Cerebellar nuclear complex (tissue), 1 donor: Measurements from ENCODE around the gene LHFPL5.

Experiments
- DNase-seq, 2 experiments: peaks; one replicate each; lab custom pipeline; 2025; lab: John Stamatoyannopoulos, UW

Gene LHFPL5

DNA sequence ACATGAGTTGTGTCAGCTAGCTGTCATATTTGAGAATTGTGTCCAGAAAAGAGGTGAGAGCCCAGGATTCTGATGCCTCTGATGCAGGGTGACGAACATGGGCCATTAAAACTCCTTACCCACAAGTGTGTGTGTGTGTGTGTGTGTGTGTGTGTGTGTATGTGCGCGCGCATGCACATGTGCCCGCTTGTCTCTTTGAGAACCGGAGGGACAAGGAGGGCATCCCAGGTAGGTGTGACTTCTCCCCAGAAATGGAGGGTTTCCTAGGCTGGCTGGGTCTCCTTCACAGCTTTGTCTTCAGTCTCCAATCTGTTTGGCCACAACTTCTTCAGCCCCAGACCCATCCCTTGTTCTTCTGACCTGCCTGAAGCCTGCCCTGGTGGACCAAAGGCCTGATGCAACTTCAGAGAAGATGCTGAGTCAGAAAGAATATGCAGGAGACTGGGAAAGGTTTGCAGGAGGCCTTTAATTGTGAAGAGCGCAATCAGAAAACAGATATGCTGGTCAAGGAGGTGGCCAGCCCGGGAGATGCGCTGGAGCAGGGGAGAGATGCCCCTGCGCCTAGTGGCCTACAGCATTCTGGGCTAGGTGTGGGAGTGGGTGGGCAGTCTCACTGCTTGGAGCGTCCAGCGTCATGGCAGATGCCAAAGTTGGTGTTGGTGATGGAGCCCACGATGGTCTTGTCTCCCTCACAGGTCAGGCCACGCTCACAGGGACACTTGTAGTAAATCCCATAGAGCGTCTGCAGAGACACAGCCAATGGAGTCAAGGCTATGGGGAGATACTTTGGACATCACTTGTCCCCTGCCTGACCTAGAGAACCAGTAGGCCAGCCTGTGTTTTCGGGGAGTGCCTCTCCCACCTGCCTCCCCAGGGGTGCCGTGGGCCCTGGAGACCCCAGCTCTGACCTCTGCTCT is 10.4 kb upstream of the LHFPL5 start:
- DNase-seq, result no peak

DNA sequence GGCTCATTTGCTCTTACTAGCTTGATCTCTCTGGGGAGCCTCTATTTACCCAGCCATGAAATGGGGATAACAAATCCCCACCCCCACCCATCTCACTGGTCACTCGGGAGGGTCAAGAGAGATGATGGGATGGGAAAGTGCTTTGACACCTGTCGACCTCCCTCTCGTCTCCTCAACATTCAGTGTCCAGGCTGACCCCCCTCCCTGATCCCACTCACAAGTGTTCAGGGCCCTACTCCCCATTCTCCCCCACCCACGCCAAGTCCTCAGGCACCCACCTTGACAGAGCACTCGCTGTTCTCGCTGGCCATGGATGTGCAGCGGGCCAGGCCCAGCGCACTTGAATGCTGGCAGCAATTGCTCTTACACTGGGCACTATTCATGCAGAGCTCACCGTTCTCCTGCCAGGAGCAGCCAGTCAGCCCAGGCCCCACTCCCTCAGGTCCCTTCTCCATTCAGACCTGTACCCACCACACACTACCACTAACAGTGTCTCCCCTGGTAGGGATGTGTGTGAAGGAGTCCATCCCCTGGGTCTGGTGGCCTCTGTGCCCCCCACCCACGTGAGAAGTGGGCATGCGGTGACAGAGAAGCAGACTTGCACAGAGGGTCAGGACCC is 9.6 kb upstream of the LHFPL5 start:
- DNase-seq, result no peak

DNA sequence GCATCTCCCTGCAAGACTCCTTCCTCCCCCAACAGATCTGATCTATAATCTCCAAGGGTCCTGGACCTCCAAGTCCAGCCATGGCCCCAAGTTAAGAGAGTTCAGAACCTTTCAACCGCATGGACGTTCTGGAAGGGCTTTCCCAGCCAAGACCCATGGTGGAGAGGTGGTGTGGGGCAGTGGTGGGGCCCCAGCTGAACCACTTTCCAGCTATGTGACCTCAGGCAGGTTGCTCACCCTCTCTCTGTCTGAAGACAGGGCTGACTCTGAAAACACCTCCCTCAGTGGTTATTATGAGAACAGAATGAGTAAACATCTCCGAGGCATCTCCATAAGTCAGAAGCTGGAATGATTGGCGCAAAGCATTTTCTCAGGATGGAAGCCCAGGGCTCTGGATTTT is 8.9 kb upstream of the LHFPL5 start:
- no peak for DNase-seq

DNA sequence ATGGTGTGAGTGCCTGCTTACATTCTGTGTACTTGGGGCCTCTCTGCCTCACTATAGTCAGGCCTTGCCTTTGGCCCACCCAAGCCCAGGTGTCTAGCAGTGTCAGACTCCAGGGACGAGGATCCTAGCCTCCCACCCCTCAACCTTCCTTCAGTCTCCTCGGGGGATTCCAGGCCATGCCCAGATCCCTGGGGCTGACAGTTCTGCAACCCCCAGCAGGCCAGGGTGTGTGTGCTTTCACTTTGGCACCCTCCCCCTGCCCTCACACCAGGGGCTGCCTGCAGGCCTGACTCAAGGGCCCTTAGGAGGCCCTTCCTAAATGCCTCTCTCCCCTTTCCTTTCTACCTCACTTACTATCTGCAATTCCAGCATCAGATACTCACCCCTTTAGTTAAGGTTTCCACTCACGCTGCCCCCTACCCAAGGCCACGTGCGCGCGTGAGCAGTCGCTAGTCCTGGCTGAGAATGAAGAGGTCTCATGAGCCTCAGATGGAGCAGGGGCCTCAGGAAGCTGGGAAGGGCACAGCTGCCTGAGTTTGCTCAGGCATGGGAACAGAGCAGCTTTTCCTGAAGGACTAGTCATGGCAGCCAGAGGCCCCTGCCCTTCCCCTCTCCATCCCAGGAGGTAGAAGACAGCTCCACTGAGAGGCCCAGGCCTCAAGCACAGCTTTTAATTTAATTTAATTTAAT is 7.2 kb upstream of the LHFPL5 start:
- DNase-seq, result no peak

DNA sequence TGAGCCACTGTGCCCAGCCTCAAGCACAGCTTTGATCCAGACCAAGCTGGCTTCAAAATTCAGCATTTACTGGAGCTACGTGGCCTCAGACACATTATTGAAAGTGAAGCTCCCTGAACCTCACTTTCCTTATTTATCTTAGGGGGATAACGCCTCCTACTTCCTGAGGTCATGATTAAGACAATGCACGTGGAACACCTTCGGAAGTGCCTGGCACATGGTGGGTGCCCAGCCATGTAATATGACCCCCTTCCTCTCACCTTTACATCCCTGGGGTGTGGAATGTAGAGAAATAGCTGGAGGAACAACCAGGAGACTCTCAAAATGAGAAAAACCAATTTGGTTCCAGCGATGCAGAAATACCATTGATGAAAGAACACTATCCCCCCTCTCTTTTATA is 6.4 kb upstream of the LHFPL5 start:
- DNase-seq, result no peak

DNA sequence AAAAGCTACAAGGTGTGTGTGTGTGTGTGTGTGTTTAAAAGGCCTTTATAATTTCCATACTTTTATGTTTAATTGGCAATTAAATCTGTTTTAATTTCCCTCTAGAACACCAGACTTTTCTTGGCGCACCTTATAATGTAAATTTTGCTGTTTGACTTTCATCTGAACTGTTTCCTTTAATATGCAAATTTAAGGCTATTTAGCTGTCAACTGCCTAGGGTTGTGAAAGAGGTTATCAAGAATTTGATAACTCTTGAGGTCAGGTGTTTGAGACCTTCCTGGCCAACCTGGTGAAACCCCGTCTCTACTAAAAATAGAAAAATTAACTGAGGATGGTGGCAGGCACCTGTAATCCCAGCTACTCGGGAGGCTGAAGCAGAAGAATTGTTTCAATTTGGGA is 4.0 kb upstream of the LHFPL5 start:
- DNase-seq, result no peak

DNA sequence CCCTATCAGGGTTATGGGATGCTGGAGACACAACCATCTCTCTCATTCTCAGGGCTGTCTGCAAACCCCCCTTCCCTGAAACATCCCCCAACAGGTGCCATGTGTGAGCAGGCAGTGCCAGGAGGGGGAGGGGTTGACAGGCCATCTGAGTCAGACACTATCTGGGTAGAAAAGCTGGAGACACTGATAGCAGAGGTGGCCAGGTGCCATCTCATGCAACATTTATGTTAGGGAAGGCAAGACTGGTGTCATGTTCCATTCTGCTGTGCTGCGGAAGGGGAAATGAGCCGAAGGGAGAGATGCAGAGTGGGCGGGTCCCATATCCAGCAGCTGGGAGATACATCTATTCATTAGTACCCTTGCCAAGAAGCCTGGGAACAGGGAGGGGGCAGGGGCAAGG is 3.5 kb downstream of the LHFPL5 start:
- DNase-seq, result no peak

DNA sequence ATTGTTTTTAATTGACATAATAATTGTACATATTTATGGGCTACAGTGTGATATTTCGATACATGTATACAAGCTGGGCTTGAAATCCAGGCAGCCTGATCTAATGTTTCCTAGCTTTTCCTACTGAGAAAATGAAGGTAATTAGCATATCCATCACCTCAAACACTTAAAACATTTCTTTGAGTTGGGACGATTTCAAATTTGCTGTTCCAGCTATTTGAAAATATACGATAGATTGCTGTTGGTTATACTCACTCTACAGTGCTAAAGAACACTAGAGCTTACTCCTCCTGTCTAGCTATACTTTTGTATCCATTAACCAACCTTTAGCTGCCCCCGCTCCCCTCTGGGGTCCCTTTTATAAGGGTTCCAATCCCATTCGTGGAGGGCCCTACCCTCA is 4.7 kb downstream of the LHFPL5 start:
- no peak for DNase-seq

DNA sequence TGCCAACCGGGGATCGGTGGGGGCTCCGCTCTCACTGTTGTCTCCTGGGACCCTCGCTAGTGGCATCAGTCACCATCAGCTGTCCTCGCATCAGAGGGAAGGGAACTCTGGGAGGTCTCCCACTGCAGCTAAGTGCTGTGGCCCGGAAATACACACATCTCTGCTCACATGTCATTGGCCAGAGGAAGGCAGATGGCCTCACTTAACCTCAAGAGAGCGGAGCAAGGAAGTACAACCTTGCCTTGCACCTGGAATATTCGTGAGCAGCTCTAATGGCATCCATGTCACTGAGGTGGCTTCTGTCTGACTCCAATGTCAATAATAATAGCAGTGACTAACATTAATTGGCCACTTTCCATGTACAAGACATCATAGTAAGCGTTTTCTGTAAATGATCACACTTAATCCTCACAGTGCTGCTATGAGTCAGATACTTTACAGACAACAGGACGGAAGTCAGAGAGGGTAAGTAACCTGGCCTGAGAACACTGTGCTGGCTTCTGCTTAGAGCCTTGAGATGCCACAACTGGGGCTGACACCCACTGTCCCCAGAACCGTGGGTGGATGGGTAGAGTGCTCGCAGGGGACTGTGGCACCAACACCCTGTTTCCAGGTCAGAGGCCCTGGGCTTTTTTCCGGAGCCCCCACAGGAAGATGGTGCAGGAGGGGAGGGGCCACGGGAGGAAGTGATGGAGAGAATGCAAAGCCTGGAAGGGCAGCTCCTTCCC is 6.0 kb downstream of the LHFPL5 start:
- no peak for DNase-seq

DNA sequence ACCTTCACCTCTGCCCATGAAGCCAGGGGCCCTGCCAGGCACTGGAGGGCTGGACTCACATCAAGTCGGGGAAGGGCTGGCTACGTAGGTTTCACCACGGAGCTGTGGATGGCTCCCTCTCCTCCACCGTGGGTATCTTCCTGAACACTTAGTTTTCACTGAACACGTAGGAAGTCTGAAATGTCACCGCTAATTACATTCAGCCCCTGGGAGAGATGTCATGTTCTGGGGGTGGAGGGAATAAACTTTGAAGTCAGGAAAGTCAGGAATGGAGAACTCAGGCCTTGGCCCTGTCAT is 6.5 kb downstream of the LHFPL5 start:
- DNase-seq, result no peak

DNA sequence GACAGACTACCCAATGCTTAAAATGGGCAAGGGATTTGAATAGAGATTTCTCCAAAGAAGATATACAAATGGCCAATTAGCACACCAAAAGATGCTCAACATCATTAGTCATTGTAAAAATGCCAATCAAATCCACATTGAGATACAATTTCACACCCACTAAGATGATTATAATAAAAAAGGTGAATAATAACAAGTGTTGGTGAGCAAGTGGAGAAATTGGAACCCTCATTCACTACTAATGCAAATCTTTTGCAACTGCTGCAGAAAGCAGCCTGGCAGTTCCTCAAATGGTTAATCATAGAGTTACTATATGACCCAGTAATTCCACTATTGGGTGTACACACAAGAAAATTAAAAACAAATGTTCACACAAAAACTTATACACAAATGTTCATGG is 12.4 kb downstream of the LHFPL5 start:
- DNase-seq, result no peak

DNA sequence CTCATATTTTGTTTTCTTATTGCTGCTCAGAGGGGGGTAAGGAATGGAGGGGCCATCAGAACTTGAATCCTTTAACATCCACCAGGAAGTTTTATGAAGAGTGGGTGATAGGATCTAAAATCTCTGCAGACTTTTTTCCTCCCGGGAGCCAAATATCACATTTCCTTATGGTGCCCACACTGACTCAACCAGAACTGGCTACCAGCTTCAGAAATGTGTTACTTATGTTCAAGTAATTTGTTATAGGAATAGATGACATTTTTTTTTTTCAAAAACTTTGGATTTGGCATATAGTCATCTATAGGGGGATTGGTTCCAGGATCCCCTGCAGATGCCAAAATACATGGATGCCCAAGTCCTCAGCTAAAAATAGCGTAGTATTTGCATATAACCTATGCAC is 18.4 kb downstream of the LHFPL5 start:
- no peak for DNase-seq

DNA sequence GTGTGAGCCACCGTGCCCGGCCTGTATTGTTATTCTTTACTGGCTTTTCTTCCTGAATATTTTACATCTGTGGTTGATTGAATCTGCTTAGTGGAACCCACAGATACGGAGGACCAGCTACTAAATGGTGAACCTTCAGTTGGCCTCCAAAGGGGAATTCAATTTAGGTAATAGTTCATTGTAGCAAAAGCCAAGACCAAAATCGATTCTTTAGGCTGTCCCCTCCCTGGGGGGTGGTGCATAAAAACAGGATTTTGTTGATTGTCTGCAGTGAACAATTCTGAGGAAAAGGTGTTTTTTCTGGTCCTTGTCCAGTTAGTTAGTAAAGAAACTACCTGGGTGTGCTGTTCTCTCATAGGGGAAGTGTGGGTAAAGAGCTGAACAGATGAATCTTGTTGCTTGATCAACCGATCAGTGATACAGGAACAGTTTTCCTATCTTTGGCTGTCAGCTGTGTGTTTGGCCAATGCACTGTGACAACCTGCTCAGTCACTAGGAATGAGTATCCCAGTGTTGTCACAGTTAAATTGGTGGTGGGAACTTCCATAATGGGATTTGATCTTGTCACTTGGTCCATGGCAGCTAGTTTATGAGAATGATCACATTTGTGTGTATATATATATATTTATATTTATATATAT is 19.5 kb downstream of the LHFPL5 start:
- DNase-seq, result no peak

DNA sequence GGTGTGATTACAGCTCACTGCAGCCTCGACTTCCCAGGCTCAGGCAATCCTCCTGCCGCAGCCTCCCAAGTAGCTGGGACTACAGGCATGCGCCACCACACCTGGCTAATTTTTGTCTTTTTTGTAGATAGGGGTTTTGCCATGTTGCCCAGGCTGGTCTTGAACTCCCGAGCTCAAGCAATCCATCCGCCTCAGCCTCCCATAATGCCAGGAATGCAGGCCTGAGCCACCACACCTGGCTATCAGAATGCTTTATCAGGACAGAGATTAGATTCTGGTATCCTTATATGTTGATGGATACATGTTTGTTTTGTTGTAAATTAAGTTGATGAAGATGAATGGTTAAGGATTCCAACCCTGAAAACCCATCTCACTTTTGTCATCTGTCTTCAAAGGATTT is 24.2 kb downstream of the LHFPL5 start:
- no peak for DNase-seq

DNA sequence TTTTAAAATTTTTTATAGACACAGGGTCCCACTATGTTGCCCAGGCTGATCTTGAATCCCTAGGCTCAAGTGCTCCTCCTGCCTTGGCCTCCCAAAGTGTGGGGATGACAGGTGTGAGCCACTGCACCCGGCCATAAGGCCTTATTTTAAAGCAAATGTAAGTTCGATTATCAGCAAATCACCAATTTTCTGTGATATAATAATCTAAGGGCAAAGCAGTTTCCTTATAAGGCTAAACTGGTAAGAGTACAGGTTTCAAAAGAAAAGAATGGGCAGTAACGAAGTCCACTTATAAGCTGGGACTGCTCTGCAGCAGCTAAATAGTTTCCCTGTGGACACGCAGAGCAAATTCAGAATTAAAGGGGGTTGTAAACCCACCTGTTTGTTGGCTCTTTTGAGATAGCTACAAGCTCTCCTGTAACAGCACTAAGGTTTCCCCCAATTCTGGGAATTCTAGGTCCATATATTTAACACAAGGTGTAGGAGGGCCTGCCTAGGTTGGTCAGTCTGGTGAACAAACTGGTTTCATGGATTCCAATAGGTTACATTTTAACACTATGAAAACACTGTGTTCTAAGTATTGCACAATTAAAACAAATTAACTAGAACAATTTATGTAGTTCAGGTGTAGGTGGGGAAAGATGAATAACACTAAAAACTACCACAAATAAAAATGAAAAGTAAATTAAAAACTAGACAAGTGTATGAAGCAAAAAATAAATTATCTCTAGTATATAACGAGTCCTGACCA is 26.3 kb downstream of the LHFPL5 start:
- DNase-seq, result no peak

DNA sequence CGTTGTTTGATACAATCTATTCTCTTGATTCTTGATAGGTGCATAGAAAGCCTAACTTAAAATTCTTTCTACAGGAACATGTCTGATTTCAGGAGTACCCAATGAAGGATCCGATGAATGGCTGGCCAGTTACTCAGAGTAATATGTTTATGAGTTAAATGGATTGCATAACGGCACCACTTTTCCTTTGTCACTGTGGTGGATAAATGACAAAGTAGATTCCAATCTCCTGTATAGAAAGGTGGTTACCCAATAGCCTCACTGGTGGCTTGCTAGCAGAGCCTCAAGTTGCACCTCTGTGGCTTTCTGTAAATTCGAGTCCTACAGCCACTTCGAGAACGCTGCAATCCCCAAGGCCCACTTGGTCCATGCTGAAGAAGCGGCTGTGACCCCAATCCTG is 28.4 kb downstream of the LHFPL5 start:
- DNase-seq, result no peak

DNA sequence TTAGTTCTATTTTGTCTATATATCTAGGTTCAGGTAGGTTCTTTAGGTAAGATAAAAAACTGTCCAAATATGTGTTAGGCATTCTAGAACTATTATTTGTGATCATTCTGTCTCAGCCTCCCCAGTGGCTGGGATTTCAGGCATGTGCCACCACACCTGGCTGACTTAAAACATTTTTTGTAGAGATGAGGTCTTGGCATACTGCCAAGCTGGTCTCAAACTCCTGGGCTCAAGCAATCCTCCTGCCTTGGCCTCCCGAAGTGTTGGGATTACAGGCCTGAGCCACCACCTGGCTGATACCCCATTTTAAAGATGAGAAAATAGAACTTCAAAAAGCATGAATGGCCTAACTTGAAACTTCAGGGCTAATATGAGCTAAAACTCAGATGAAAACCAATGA is 33.9 kb downstream of the LHFPL5 start:
- DNase-seq, result no peak

DNA sequence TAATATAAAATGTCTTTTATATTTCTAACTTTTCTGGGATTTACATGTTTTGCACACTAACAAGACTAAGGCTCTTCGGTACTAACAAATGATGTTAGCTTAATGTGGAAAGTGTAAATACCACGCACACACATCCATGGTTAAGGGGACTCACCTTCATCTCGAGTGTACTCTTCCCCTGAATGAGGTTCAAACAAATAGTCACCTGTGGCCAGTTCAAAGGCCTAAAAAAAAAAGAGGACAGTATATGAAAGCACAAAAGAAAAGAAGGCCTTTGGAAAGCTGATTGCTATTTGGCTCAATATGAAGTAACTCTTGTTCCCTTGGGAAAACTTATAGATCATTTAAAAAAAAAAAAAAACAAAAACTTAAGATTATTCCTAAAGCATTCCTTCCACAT is 37.2 kb downstream of the LHFPL5 start:
- no peak for DNase-seq

DNA sequence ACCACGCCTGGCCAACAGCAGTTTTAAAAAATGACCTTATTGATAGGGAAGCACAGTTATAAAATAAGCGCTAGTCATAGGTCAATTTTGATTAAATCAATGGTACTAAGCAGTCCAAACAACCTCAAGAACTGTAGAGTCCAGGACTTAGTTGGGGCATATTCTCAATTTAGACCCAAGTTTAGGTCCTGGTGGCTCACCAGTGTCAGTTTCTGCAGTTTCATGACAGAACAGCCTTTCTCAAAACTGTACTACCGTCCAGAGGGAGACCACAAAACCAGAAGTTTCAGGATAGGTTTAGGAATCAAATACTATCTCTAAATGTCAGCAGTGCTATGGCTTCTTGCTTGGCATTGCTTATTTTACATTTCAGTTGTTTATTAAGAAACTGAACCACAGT is 39.1 kb downstream of the LHFPL5 start:
- DNase-seq, result no peak

DNA sequence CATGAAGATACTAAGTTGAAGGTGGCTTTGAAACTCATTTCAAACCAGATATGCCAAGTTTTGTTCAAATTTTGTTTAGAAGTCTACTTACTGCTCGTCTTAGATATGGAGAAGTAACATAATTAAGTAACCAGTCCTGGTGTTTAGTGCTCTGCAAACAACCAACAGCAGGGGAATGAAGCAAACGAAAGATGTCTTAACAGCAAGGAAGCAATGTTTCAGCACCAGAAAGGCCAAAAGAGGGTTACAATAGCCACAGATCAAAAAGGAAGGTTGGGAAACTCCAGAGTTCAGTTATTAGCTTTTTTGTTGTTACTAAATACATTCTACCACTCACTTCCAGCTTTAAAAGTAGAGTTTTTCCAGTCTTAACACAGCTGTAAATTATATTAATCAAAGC is 45.1 kb downstream of the LHFPL5 start:
- DNase-seq, result no peak

DNA sequence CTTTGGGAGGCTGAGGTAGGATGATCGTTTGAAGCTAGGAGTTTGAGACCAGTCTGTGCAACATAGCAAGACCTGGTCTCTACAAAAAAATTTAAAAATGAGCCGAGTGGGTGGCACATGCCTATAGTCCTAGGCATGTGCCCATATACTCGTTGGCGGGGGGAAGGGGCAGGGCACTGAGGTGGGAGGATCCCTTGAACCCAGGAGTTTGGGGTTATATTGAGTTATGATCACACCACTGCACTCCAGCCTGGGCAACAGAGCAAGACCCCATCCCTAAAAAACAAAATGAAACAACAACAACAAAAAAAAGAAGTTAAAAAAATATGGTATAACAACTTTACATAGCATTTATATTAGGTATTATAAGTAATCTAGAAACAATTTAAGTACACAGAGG is 47.8 kb downstream of the LHFPL5 start:
- no peak for DNase-seq
